ENCODE data around the gene CAPN9.
"Not testable (repeated sequence)": the region's sequence is repeated elsewhere in the genome, so short reads cannot be mapped to it uniquely, and the experiment has no call there.

The CAPN9 gene

GRCh38 chr1:230843503-230844309, 96.5 kb downstream of the CAPN9 start:
- no peak for TF ChIP-seq CTCF (IDR thresholded peaks at IDR 0.05; ENCODE audit: borderline replicate concordance, control extremely low read depth, extremely low read depth, insufficient read depth, missing control alignments)
- no peak for DNase-seq (ENCODE audit: low spot score)
- in situ Hi-C loops (cut with MboI; ENCODE audit: low sequenced_read_pairs, unreplicated experiment) = no loop called here

GRCh38 chr1:230844561-230844960, 97.4 kb downstream of the CAPN9 start:
- in situ Hi-C loops (cut with MboI; ENCODE audit: low sequenced_read_pairs, unreplicated experiment) = no loop called here
- TF ChIP-seq CTCF (IDR thresholded peaks at IDR 0.05; ENCODE audit: borderline replicate concordance, control extremely low read depth, extremely low read depth, insufficient read depth, missing control alignments) = no peak
- no peak for DNase-seq (ENCODE audit: low spot score)

GRCh38 chr1:230845184-230845583, 98.0 kb downstream of the CAPN9 start:
- DNase-seq (ENCODE audit: low spot score); in situ Hi-C loops (cut with MboI; ENCODE audit: low sequenced_read_pairs, unreplicated experiment): not testable (repeated sequence)

- no peak for DNase-seq (ENCODE audit: low spot score)
- TF ChIP-seq CTCF (IDR thresholded peaks at IDR 0.05; ENCODE audit: borderline replicate concordance, control extremely low read depth, extremely low read depth, insufficient read depth, missing control alignments) = no peak
- in situ Hi-C loops (cut with MboI; ENCODE audit: low sequenced_read_pairs, unreplicated experiment) = no loop called here
These were observed 101.0 kb downstream of the CAPN9 start for GRCh38 chr1:230848235-230848634.

GRCh38 chr1:230849451-230850224, 102.5 kb downstream of the CAPN9 start:
- TF ChIP-seq CTCF (IDR thresholded peaks at IDR 0.05; ENCODE audit: borderline replicate concordance, control extremely low read depth, extremely low read depth, insufficient read depth, missing control alignments) = no peak
- in situ Hi-C loops (cut with MboI; ENCODE audit: low sequenced_read_pairs, unreplicated experiment) = no loop called here
- no peak for DNase-seq (ENCODE audit: low spot score)

- no peak for TF ChIP-seq CTCF (IDR thresholded peaks at IDR 0.05; ENCODE audit: borderline replicate concordance, control extremely low read depth, extremely low read depth, insufficient read depth, missing control alignments)
- no peak for DNase-seq (ENCODE audit: low spot score)
- in situ Hi-C loops (cut with MboI; ENCODE audit: low sequenced_read_pairs, unreplicated experiment) = no loop called here
These were observed 103.4 kb downstream of the CAPN9 start for GRCh38 chr1:230850547-230850946.

GRCh38 chr1:230851291-230851691, 104.1 kb downstream of the CAPN9 start:
- TF ChIP-seq CTCF (IDR thresholded peaks at IDR 0.05; ENCODE audit: borderline replicate concordance, control extremely low read depth, extremely low read depth, insufficient read depth, missing control alignments) = no peak
- DNase-seq (ENCODE audit: low spot score) = no peak
- in situ Hi-C loops (cut with MboI; ENCODE audit: low sequenced_read_pairs, unreplicated experiment) = no loop called here

Measured in GM13976 (cell line).